Thoracic aorta (tissue), 2 donors: ENCODE results near the gene NEGR1. TPM values are rescaled to one million over a fixed set of nuclear protein-coding genes. Genes with fewer than 3 reads are reported as not detected.

Experiments
- ATAC-seq: fragments of 150-250 bp; one replicate; pipeline ENCODE4 v1.8.0; 2017; ENCODE audit warnings: low read depth; ENCODE audit not compliant: insufficient number of reproducible peaks, low FRiP score
- DNase-seq: peaks from one replicate; pipeline ENCODE4 v3.0.0-alpha.2; 2020; ENCODE audit warnings: low spot score
- H3K27ac ChIP-seq, 2 donors: fragments of 200-600 bp; sonication (generic); 1 replicate in 1 of 2; 2 replicates in 1 of 2; pipeline ENCODE4 v1.5.1; 2016; ENCODE audit warnings: mild to moderate bottlenecking in 2 of 2, moderate library complexity in 2 of 2
- H3K27me3 ChIP-seq: fragments of 200-600 bp; sonication (generic); replicated peaks from 2 replicates; pipeline ENCODE4 v1.6.0; 2016; ENCODE audit warnings: mild to moderate bottlenecking; ENCODE audit not compliant: insufficient read depth
- H3K36me3 ChIP-seq: fragments of 200-600 bp; sonication (generic); one replicate; pipeline ENCODE4 v1.5.1; 2016
- H3K4me1 ChIP-seq, 2 donors: fragments of 200-600 bp; sonication (generic); 1 replicate in 1 of 2; 2 replicates in 1 of 2; pipeline versions ENCODE4 v1.5.1 to v1.6.0; 2016; ENCODE audit warnings: low read depth in 2 of 2, mild to moderate bottlenecking in 1 of 2; ENCODE audit not compliant: control insufficient read depth in 1 of 2
- H3K4me3 ChIP-seq: fragments of 200-600 bp; sonication (generic); 2 replicates; pipeline ENCODE4 v1.5.1; 2016; ENCODE audit warnings: mild to moderate bottlenecking
- H3K9me3 ChIP-seq: fragments of 200-600 bp; sonication (generic); 2 replicates; pipeline ENCODE4 v1.5.1; 2016
- CTCF ChIP-seq: fragments of 200-600 bp; sonication (generic); IDR thresholded peaks from one replicate; pipeline ENCODE4 v1.5.1; 2019; ENCODE audit warnings: antibody characterized with exemption
- total RNA-seq, 2 donors: library from RNA; depleted of rRNA; stranded (reverse); fragments of >200 nt; gene quantifications; one replicate each; pipeline versions ENCODE4 v1.1.0 to v1.2.3, GENCODE V29; 2016

The NEGR1 gene
- total RNA-seq, 2 donors from 2014 or later: 10.4 to 14.4 TPM

- Histone ChIP-seq H3K4me3 (no peak overlapping the region), H3K36me3 (no peaks in the 10 kb centered on the region), H3K27me3 (no peaks in the 10 kb centered on the region), H3K27ac (no peak overlapping the region), H3K4me1 (no peaks in the 10 kb centered on the region), H3K9me3 (no peaks in the 10 kb centered on the region)
- DNase-seq (no peak), ATAC-seq (no peak)
- no peak for TF ChIP-seq CTCF
Observed at GRCh38 chr1:71687376-71687775, 595.0 kb downstream of the NEGR1 start.

GRCh38 chr1:71676979-71677925 lies 605.1 kb downstream of the NEGR1 start:
- no peak overlapping the region for H3K4me3 ChIP-seq
- H3K4me1 ChIP-seq: no peaks in the 10 kb centered on the region
- H3K36me3 ChIP-seq: no peaks in the 10 kb centered on the region
- no peak for ATAC-seq
- no peaks in the 10 kb centered on the region for H3K9me3 ChIP-seq
- TF ChIP-seq CTCF: no peak
- DNase-seq: no peak
- no peaks in the 10 kb centered on the region for H3K27me3 ChIP-seq
- no peak overlapping the region for H3K27ac ChIP-seq

- Histone ChIP-seq H3K27me3 (no peaks in the 10 kb centered on the region), H3K4me3 (no peak overlapping the region), H3K27ac (no peak overlapping the region), H3K9me3 (no peaks in the 10 kb centered on the region), H3K36me3 (no peaks in the 10 kb centered on the region), H3K4me1 (no peaks in the 10 kb centered on the region)
- DNase-seq: no peak
- ATAC-seq: no peak
- no peak for TF ChIP-seq CTCF
Observed at GRCh38 chr1:71668065-71668464, 614.3 kb downstream of the NEGR1 start.

GRCh38 chr1:71667216-71667615 lies 615.1 kb downstream of the NEGR1 start:
- H3K36me3 ChIP-seq: no peaks in the 10 kb centered on the region
- H3K4me1 ChIP-seq: no peaks in the 10 kb centered on the region
- ATAC-seq (no peak), DNase-seq (no peak)
- no peak overlapping the region for H3K27ac ChIP-seq
- no peak overlapping the region for H3K4me3 ChIP-seq
- no peak for TF ChIP-seq CTCF
- no peaks in the 10 kb centered on the region for H3K9me3 ChIP-seq
- H3K27me3 ChIP-seq: no peaks in the 10 kb centered on the region

- Histone ChIP-seq H3K4me3 (no peak overlapping the region), H3K36me3 (no peaks in the 10 kb centered on the region), H3K27me3 (no peaks in the 10 kb centered on the region), H3K27ac (no peak overlapping the region), H3K9me3 (no peaks in the 10 kb centered on the region), H3K4me1 (no peaks in the 10 kb centered on the region)
- DNase-seq (no peak), ATAC-seq (no peak)
- TF ChIP-seq CTCF: no peak
Observed at GRCh38 chr1:71666609-71667008, 615.7 kb downstream of the NEGR1 start.
